ENCODE results near the gene TIFAB. TPM values are rescaled to one million over a fixed set of nuclear protein-coding genes. Genes with fewer than 3 reads are reported as not detected.
A peak's percentile ranks its signal among the peaks of the same experiment; 100 is the strongest.

Gene TIFAB
- total RNA-seq, 3 donors from 2014 or later, result 0.28 to 0.36 (median 0.29) TPM

- ATAC-seq, result no peak
- Histone ChIP-seq H3K4me1 (ENCODE audit: low read depth) (no peaks in the 10 kb centered on the region), H3K4me3 (no peak overlapping the region), H3K9me3 (no peaks in the 10 kb centered on the region), H3K36me3 (ENCODE audit: low read depth) (no peaks in the 10 kb centered on the region)
- intact Hi-C loops (cut with DNase I, micrococcal nuclease), result loop anchor here in 1 of 2 donors (2.0 to 10.0 kb wide), 2 partner anchors 85 to 369 kb away; partner anchors contain the start of gene SLC25A48
- DNase-seq, result no peak
- TF ChIP-seq CTCF (IDR thresholded peaks at IDR 0.05), result no peak
These were observed 13.4 kb upstream of the TIFAB start for GRCh38 chr5:135465391-135466122.

- H3K4me1 ChIP-seq (ENCODE audit: low read depth), result peaks cover 4% of the 10 kb centered on the region
- ATAC-seq, result peak; percentile 57
- no peaks in the 10 kb centered on the region for H3K36me3 ChIP-seq (ENCODE audit: low read depth)
- H3K9me3 ChIP-seq, result no peaks in the 10 kb centered on the region
- intact Hi-C loops (cut with DNase I, micrococcal nuclease), result loop anchor here in 1 of 2 donors (10.0 kb wide), 1 partner anchor 372 kb away; the partner anchor contains the start of gene SLC25A48
- TF ChIP-seq CTCF (IDR thresholded peaks at IDR 0.05), result no peak
- DNase-seq, result peak in 1 of 3 donors; percentile 70
- no peak overlapping the region for H3K4me3 ChIP-seq
These were observed 10.2 kb upstream of the TIFAB start for GRCh38 chr5:135462304-135462703.

- no peak for DNase-seq
- no peak for TF ChIP-seq CTCF (IDR thresholded peaks at IDR 0.05)
- intact Hi-C loops (cut with DNase I, micrococcal nuclease), result loop anchor here in 1 of 2 donors (10.0 kb wide), 1 partner anchor 373 kb away; the partner anchor contains the start of gene SLC25A48
- no peak overlapping the region for H3K4me3 ChIP-seq
- H3K36me3 ChIP-seq (ENCODE audit: low read depth), result no peaks in the 10 kb centered on the region
- H3K9me3 ChIP-seq, result no peaks in the 10 kb centered on the region
- no peak for ATAC-seq
- H3K4me1 ChIP-seq (ENCODE audit: low read depth), result peaks cover 4% of the 10 kb centered on the region
These were observed 9.5 kb upstream of the TIFAB start for GRCh38 chr5:135461481-135462151.

- no peak for TF ChIP-seq CTCF (IDR thresholded peaks at IDR 0.05)
- no peak overlapping the region for H3K4me3 ChIP-seq
- H3K36me3 ChIP-seq (ENCODE audit: low read depth), result no peaks in the 10 kb centered on the region
- H3K9me3 ChIP-seq, result no peaks in the 10 kb centered on the region
- no peak for ATAC-seq
- DNase-seq, result no peak
- peaks cover 4% of the 10 kb centered on the region for H3K4me1 ChIP-seq (ENCODE audit: low read depth)
- intact Hi-C loops (cut with DNase I, micrococcal nuclease), result loop anchor here in 1 of 2 donors (10.0 kb wide), 1 partner anchor 374 kb away; the partner anchor contains the start of gene SLC25A48
These were observed 8.3 kb upstream of the TIFAB start for GRCh38 chr5:135460246-135461033.

GRCh38 chr5:135458921-135459331 is 6.8 kb upstream of the TIFAB start:
- no peak overlapping the region for H3K4me3 ChIP-seq
- DNase-seq (peak in 2 of 3 donors; percentile 86 to 87), ATAC-seq (peak; percentile 65)
- H3K9me3 ChIP-seq, result no peaks in the 10 kb centered on the region
- H3K36me3 ChIP-seq (ENCODE audit: low read depth), result no peaks in the 10 kb centered on the region
- intact Hi-C loops (cut with DNase I, micrococcal nuclease), result no loop called here
- peaks cover 4% of the 10 kb centered on the region for H3K4me1 ChIP-seq (ENCODE audit: low read depth)
- TF ChIP-seq CTCF (IDR thresholded peaks at IDR 0.05), result no peak
